HG02884 (cell line): ENCODE data around the gene SMC4.

Source experiments
- ATAC-seq: cut with Tn5 transposase; IDR thresholded peaks from one replicate; pipeline ENCODE4 v1.9.1; 2021; ENCODE audit warnings: mild to moderate bottlenecking, moderate library complexity; ENCODE audit not compliant: unreplicated experiment

SMC4 gene

DNA sequence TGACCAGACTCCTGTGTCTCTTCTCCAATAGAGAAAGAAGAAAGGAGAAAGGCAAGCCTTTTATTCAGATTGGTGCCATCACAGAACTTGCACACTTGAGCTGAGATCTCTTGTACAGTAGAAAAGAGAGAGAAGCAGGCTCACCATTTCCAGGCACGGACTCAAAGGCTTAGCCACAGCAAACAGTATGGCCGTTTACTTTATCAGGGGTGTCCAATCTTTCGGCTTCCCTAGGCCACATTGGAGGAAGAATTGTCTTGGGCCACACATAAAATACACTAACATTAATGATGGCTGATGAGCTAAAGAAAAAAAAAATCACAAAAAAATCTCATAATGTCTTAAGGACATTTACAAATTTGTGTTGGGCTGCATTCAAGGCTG, 5.4 kb upstream of the SMC4 start:
- ATAC-seq: no peak

DNA sequence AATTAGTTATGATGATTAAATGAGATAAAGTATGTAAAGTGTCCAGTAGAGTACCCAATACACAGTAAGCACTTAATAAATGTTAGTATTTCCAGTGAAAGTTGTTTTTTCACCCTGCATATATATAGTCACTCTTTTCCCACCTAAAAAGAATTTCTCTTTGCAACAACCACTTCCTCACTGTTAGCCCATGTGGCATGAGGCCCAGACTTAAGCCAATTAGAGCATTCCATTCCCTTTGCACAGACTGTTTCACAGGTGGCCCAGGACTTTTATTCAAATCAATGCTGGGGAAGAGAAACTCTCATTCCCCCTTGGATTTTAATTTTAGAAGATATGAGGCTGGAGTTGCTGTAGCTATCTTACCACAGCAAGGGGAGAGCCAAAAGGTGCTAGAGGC, 4.2 kb upstream of the SMC4 start:
- no peak for ATAC-seq

DNA sequence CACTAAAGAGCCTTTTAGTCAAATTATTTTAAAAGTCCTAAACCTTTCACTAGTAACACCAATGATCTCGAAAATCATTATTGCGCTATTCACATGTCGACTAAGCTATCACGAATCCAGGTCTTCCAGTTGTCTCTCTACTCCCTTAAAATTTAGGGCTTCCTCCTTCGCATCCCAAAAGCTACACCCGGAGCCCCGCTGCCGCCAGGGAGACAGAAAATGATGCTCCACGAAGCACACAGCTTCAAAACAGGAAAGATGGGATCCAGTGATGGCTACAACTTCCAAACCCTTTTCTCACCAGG, 678 bp upstream of the SMC4 start:
- peak; percentile 0 for ATAC-seq

DNA sequence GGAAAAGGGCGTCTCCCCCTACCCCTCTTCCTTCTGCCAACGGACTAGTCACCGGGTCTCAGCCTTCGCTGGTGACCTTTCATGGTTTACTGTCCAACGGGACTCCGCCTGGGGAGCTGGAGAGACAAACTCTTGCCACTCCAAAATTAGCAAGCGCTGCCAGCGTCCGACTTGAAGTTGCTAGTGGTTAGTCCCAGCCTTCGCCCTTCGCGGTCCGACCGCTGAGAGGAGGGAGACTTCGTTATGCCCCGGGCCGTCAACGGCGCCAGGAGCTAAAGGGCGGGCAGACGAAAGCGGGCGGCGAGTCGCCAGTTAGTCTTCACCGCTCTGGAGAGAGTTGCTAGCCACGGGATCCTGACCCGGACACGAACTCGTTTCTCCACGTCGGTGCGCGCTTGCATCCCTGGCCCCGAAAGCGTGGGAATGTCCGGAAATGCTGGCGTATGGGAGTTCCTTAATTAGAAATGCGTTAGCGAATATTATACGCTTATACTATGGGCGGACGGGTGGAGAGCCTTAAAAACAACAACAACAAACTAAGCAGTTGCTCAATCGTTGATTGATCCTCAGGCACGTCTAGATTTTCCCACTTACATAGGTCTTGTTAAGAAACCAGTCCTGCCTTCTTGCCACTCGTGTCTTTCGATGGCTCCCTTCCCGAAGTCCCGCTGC, 716 bp downstream of the SMC4 start:
- ATAC-seq: no peak

DNA sequence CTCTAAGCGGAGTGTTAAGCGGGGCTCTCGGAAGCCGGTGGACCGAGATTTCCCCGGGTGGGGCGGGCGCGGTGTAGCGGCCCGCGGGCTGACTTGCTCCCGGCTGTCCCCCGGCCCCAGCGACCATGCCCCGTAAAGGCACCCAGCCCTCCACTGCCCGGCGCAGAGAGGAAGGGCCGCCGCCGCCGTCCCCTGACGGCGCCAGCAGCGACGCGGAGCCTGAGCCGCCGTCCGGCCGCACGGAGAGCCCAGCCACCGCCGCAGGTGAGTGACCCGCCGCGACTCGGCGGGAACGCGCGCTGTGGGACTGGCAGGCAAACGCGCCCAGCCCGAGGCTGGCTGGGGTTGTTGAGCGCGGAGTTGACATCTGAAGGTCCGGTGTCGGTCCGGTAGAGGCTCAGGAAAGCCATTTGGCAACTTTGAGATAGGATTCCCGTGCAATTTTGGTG, 1.3 kb downstream of the SMC4 start:
- ATAC-seq: no peak

DNA sequence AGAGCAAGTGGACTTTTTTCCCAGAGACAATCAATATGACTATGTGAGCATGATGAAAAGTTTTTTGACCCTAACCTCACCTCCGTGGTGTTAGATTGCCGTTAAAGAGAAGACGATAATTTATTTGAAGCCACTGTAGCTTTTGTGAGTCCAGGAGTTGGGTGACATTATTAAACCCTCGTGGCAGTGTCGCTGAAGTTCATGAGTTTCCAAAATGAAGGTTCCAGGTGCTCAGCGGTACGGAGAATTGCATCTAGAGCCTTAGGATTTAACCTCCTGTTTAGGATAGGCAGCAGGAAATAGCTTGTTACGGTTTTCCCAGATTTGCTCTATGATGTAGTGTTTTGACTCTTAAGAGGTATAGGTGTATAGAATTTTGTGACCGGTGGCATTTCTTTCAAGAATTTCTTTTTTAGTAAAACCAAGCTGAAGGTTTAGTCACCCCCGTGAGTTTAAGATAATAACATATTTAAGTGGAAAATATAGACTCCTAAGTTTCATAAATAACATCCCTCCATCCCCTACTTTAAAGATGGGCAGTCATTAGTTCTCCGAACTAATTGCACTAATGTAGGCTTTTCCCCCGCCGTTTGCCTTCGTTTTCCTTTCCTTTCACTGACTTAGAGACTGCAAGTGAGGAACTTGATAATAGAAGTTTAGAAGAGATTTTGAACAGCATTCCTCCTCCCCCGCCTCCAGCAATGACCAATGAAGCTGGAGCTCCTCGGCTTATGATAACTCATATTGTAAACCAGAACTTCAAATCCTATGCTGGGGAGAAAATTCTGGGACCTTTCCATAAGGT, 2.0 kb downstream of the SMC4 start:
- no peak for ATAC-seq

DNA sequence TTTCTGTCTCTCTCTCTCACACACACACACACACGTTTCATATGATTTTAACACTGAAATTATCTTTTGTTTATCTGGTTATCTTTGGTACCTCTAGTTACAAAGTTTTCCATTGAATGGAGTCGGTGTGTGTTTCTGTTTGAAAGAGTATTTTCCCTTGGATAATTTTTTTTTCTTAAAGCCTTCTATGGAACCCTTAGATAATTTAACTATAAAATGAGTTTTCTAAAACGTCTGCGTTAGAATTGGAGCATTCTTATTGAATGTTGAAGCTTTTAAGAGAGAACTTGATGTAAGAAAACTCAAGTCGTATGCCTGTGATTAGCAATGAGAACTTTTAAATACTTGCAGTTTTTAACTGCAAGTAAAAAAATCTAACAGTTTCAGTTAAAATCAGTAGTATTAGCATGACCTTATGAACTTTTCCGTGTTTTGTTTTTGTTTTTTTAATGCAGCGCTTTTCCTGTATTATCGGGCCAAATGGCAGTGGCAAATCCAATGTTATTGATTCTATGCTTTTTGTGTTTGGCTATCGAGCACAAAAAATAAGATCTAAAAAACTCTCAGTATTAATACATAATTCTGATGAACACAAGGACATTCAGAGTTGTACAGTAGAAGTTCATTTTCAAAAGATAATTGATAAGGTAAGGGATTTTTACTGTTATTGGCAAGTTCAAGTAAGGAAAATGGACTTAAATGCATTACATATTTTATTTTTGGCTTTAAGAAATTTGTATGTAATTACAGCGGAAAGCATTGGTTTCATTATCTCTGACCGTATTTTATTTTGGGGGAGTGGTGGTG, 3.0 kb downstream of the SMC4 start:
- ATAC-seq: no peak

DNA sequence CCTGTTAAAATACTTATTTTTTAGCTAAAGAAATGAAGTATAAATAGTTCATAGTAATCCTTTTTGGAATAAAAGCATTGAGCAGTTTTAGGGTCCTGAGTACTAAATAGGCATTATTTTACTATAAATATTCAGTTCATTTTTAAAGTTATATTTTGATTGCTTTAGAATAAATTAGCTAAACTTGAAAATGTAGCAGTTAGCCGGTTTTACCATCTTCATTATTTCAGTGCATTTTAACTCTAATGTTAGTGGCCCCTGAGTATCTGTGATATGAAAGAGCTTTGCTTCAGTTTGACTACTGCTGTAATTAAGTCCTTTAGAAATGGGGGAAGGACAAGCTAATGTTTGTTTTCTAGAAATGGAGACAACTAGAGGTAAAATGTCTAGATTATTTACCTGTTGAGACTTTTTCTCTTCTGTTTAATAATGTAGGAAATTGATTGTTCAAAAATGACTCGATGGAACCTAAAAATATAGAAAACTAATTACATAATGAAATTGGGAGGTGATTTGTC, 3.6 kb downstream of the SMC4 start:
- no peak for ATAC-seq

DNA sequence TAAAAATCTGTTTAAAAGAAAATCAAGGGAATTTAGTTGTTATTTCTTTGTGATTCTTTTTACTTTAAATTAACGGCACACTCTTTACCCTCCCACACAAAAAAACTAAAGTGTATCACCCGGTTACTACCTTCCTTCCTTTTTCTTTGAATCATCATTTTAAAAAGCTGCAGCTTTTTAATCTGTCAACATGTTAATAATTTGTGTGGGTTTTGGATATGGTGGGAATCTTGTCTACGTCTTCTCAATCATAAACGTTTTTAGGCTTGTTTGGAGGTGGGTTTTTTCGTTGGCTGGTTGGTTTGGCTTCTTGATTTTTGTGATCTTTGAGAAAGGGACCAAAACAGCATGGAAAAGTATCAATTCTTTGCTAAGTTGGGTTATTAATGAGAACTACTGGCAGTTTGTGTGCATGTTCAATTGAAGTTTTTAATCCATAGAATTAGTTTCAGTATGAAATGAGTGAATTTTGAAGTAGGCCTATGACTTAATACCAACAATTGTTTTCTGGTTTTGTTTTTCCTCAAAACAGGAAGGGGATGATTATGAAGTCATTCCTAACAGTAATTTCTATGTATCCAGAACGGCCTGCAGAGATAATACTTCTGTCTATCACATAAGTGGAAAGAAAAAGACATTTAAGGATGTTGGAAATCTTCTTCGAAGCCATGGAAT, 4.5 kb downstream of the SMC4 start:
- no peak for ATAC-seq

DNA sequence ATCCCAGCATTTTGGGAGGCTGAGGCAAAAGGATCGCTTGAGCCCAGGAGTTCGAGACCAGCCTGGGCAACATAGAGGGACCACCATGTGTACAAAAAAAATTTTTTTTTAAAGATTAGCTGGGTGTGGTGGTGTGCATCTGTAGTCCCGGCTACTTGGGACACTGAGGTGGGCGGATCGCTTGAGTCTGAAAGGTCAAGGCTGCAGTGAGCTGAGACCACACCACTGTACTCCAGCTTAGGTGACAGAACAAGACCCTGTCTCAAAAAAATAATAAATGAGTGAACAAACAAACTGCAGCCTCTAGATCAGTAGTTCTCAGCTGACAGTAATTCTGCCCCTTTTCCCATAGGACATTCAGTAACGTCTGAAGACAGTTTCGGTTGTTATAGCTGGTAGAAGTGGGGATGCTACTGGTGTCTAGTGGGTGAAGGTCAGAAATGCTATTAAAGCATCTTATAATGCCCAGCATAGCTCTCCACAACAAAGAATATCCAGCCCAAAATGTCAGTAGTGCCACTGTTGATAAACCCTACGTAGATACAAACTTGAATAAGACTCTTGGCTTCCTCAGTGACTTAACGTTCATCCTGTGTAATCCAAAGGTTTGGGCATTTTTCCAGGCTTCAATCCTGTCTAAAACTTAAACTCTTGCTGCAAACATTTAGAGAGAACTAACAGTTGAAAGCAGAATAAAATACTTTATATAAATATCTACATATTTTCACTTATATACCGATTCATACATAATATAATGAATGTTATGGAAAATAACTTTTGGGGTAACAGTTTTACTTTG, 10.6 kb downstream of the SMC4 start:
- no peak for ATAC-seq

DNA sequence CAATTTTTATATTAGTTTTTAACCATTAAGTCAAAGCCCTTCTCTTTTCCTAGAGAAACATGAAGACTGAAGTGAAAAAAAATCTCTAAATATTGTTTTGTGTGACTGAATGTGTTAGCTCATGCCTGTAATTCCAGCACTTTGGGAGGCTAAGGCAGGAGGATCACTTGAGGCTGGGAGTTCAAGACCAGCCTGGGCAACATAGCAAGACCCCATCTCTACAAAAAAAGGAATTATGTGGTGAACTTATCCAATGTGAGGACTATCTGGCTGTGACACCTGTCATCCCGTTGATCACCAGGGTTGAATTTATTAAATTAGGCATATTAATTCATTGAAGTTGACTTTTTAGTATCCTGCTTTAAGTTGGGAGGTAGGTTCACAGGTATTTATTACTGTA, 13.0 kb downstream of the SMC4 start:
- no peak for ATAC-seq

DNA sequence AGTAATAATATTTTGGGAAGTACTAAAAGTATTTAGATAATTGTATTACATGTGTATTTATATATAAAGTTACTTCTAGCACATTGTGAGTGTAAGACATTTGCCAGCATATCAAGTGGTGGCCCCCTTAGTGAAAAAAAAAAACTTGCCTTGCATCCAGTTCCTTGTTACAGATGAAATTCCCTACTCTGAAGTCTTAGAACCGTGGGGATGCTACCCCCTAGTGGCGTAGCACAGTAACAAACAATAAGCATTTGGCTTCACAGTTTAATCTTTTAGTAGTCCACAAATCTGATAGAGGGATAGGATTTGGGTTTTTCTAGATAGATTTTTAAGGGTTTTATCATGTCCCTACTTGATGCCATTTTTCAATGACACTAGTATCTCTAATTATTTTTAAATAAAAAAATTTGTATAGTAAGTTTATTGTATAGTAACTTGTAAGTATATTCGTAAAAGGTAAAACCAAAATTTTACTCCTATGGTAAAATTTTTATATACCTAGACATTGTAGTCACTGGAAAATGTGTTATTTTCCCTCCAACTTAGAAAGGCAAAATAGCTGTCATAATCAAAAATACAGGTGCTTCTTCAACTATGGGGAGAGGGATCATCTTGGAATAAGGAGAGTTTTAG, 14.3 kb downstream of the SMC4 start:
- ATAC-seq: peak; percentile 82

DNA sequence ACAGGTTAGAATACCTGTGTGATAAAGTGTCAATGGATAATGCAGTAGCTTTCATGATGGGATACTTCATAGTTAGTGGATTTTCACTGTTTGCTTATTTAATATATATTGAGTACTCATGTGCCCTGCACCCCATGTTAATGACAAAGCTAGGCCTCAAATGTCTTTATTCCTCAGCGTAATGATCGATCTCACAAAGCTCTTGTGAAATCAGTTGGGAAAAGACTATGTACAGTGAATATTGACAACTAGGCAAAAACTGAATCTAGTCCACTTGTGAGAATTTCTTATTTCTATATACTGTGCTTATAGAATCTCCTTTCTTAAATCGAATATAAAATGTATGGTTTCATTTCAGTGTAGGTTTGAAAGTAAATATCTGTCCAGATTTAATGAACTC, 17.9 kb downstream of the SMC4 start:
- no peak for ATAC-seq

DNA sequence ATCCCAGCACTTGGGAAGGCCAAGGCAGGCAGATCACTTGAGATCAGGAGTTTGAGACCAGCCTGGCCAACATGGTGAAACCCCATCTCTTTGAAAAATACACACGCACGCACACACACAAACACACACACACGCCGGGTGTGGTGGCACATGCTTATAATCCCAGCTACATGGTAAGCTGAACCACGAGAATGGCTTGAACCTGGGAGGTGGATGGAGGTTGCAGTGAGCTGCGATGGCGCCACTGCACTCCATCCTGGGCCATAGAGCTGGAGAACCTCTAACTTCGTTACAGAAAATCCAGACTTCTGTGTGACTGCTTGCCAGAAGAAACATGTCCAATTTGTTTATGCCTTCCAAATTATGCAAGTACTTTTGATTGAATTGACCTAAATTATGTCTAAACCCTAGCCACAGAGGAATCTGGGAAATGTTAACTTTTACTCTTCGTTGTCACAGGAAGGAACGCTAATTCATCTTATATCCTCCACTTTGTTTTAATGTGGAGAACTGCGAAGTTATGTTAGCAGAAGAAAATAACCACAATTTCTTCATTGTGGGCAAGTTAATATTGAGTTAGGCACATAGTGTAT, 28.5 kb downstream of the SMC4 start:
- ATAC-seq: no peak

DNA sequence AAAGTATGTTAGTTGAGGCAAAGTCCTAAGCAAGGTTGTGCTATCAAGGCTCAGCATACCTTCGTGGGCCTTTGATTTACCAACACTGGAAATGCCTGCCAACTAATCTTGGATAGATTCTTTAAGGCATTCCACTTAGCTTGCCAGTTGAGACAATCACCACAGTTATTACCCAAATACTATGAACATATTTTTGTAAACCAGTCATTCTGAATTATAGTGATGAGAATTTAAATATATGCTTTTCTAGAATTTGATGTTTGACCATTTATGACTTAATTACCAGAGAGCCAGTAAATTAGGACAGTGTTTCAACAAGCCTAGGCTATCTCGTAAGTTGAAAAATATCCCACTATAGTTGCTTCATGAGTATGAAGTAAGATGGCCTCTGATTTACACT, 34.6 kb downstream of the SMC4 start:
- ATAC-seq: no peak

DNA sequence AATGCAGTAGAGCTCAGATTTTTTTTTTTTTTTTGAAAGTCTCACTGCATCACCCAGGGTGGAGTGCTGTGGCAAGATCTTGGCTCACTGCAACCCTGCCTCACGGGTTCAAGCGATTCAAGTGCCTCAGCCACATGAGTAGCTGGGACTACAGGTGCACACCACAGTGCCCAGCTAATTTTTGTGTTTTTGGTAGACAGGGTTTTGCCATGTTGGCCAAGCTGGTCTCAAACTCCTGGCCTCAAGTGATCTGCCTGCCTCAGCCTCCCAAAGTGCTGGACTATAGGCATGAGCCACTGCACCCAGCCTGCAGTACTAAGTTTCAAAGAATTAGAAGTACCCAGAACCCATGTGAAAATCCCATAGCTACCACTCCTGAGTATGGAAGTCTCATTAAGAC, 35.6 kb downstream of the SMC4 start:
- no peak for ATAC-seq

DNA sequence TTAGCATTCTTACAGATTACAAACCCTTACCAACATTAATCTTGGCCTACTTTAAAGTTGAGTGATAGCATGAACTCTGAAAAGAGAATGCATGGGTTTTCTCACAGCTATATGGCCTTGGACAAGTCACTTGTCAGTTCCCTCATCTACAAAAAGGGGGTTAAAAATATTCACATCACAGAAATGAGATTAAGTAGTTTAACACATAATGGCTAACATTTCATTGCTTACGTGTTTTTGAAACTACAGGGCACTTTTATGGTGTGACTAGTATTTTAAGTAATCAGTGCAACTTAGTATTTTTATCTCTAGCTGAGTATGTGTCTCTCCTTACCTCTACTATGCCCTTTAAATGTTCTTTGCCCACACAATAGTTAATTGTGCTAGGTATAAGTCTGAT, 36.3 kb downstream of the SMC4 start:
- no peak for ATAC-seq

DNA sequence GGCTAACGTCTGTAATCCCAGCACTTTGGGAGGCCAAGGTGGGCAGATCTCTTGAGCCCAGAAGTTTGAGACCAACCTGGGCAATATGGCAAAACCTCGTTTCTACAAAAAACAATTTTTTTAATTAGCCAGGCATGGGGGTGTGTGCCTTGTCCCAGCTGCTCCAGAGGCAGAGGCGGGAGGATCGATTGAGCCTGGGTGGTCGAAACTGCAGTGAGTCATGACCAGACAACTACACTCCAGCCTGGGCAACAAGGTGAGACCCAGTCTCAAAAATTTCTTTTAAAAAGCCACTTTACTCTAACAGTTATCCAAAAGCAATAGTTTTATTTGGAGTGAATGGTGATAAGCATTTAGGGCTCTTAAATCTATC, 37.6 kb downstream of the SMC4 start:
- ATAC-seq: no peak

DNA sequence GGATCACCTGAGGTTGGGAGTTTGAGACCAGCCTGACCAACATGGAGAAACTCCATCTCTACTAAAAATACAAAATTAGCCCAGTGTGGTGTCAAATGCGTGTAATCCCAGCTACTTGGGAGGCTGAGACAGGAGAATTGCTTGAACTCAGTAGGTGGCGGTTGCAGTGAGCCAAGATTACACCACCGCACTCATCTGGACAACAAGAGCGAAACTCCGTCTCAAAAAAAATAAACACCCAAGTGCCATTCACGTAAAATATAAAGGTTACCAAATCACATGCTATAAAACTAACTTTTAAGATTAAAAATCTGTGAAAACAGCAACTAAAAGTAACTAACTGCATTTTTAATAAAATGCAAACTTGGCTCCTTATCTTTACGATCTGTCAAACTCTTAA, 41.2 kb downstream of the SMC4 start:
- ATAC-seq: no peak

DNA sequence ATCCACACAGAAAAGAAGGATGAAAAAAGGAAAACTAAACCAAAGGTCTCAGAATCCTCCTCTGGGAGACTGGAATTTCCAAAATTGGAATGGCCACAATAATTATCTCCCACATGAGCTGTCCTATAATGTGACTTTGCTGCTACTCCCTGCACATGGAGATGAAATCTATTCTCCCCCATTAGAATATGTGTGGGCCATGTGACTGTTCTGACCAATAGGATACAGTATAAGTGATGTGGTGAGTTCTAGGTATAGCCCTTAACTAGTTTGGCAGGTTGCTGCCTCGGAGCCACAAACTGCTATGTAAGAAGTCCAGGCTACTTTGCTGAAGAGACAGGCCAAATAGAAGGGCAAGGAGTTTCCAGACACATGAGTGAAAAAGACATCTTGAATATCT, 45.0 kb downstream of the SMC4 start:
- no peak for ATAC-seq
